ENCODE results near the gene TMUB1. TPM values are rescaled to one million over a fixed set of nuclear protein-coding genes. Genes with fewer than 3 reads are reported as not detected.

The TMUB1 gene
- total and polyA plus RNA-seq, 9 of the 15 experiments (the other 6 are each of a cell fraction or from before 2014, with no cell fraction given), result 0.14 to 241 (median 74.1) TPM

DNA sequence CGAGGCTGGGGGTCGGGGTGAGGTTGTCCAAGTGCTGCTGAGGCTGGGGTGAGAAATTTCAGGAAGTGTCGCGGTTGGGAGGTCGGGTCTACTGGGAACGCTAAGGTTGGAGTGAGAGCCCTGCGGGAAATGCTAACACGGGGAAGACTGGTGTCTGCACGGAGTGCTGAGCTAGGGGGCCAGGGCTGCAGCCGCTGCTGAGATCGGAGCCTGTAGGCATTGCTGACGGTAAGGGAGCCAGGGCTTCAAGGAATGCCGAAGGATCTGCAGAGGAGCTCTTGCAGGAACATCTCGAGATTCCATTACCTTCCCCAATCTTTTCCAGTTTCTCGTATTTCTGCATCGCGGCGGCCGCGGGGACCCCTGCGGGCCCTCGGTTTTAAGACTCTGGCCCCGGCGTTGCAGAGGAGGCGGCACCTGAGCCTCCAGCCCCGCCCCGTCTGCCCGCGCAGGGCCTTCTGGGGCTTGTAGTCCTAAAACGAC lies 25.7 kb downstream of the TMUB1 start, which contains the start of gene CDK5 (continued):
- TF ChIP-seq CTCF (IDR thresholded peaks at IDR 0.05 in 2 of 3, conservative IDR thresholded peaks at IDR 0.05 in 1 of 3; ENCODE audit: insufficient read depth in 2 of 3, low read depth in 1 of 3, low read length in 3 of 3) (no peak), MEF2D (tag; conservative IDR thresholded peaks at IDR 0.05; ENCODE audit: low read depth) (no peak), ZNF707 (CRISPR knock-in tag; conservative IDR thresholded peaks at IDR 0.05) (no peak), RFX1 (IDR thresholded peaks at IDR 0.05) (no peak), DNMT1 (IDR thresholded peaks at IDR 0.05) (no peak), ETS1 (conservative IDR thresholded peaks at IDR 0.05; ENCODE audit: control insufficient read depth, low read depth, low read length) (no peak), HNRNPL (IDR thresholded peaks at IDR 0.05; ENCODE audit: low read depth, low read length) (no peak), TOE1 (IDR thresholded peaks at IDR 0.05; ENCODE audit: borderline replicate concordance) (no peak), TOE1 (CRISPR knock-in tag; IDR thresholded peaks at IDR 0.05; ENCODE audit: borderline replicate concordance, low read depth) (no peak), ARHGAP35 (IDR thresholded peaks at IDR 0.05; ENCODE audit: partially characterized antibody) (no peak), TRIM25 (IDR thresholded peaks at IDR 0.05; ENCODE audit: borderline replicate concordance) (no peak), NCOA4 (IDR thresholded peaks at IDR 0.05; ENCODE audit: partially characterized antibody) (no peak), SREBF2 (CRISPR knock-in tag; IDR thresholded peaks at IDR 0.05) (0 out of 2 replicates have a peak, but pooled peaks have one; percentile 10), TBL1XR1 (IDR thresholded peaks at IDR 0.05; ENCODE audit: low read length in 2 of 2) (no peak), SUPT5H (IDR thresholded peaks at IDR 0.05) (no peak), SIN3A (IDR thresholded peaks at IDR 0.05; ENCODE audit: borderline replicate concordance in 2 of 2, control insufficient read depth in 1 of 2, low read depth in 2 of 2, low read length in 2 of 2) (0 out of 4 replicates have a peak, but pooled peaks of 1 of the 2 experiments have one; percentile 73)
- TF ChIP-seq, protein P1, sequence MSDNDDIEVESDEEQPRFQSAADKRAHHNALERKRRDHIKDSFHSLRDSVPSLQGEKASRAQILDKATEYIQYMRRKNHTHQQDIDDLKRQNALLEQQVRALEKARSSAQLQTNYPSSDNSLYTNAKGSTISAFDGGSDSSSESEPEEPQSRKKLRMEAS (CRISPR knock-in tag; IDR thresholded peaks at IDR 0.05), result no peak
- TF ChIP-seq, protein P2, sequence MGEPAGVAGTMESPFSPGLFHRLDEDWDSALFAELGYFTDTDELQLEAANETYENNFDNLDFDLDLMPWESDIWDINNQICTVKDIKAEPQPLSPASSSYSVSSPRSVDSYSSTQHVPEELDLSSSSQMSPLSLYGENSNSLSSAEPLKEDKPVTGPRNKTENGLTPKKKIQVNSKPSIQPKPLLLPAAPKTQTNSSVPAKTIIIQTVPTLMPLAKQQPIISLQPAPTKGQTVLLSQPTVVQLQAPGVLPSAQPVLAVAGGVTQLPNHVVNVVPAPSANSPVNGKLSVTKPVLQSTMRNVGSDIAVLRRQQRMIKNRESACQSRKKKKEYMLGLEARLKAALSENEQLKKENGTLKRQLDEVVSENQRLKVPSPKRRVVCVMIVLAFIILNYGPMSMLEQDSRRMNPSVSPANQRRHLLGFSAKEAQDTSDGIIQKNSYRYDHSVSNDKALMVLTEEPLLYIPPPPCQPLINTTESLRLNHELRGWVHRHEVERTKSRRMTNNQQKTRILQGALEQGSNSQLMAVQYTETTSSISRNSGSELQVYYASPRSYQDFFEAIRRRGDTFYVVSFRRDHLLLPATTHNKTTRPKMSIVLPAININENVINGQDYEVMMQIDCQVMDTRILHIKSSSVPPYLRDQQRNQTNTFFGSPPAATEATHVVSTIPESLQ (CRISPR knock-in tag; IDR thresholded peaks at IDR 0.05), result no peak; the same call in 1 of the 2 replicates
- TF ChIP-seq, protein P3, sequence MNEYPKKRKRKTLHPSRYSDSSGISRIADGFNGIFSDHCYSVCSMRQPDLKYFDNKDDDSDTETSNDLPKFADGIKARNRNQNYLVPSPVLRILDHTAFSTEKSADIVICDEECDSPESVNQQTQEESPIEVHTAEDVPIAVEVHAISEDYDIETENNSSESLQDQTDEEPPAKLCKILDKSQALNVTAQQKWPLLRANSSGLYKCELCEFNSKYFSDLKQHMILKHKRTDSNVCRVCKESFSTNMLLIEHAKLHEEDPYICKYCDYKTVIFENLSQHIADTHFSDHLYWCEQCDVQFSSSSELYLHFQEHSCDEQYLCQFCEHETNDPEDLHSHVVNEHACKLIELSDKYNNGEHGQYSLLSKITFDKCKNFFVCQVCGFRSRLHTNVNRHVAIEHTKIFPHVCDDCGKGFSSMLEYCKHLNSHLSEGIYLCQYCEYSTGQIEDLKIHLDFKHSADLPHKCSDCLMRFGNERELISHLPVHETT (CRISPR knock-in tag; conservative IDR thresholded peaks at IDR 0.05 in 1 of 2, IDR thresholded peaks at IDR 0.05 in 1 of 2), result no peak

Measured in K562 (cell line).